GM23248 (cell line): Measurements from ENCODE around the gene MYO7B. TPM values are rescaled to one million over a fixed set of nuclear protein-coding genes. Genes with fewer than 3 reads are reported as not detected.

Source experiments
- DNase-seq: peaks from one replicate; pipeline ENCODE4 v3.0.0-alpha.2; 2015
- H2AFZ ChIP-seq: fragments of 200-600 bp; sonication (generic); 2 replicates; pipeline ENCODE4 v1.6.1; 2016; ENCODE audit warnings: antibody characterized with exemption
- H3F3A ChIP-seq: fragments of 200-600 bp; sonication (generic); 2 replicates; pipeline ENCODE4 v1.6.1; 2016; ENCODE audit warnings: mild to moderate bottlenecking, antibody characterized with exemption, mixed run types; ENCODE audit not compliant: insufficient read depth
- H3K27ac ChIP-seq: fragments of 200-600 bp; sonication (generic); 2 replicates; pipeline ENCODE4 v1.5.1; 2016; ENCODE audit warnings: mild to moderate bottlenecking
- H3K27me3 ChIP-seq: fragments of 200-600 bp; sonication (generic); replicated peaks from 2 replicates; pipeline ENCODE4 v1.6.1; 2016; ENCODE audit warnings: mild to moderate bottlenecking; ENCODE audit not compliant: insufficient read depth
- H3K36me3 ChIP-seq: fragments of 200-600 bp; sonication (generic); 2 replicates; pipeline ENCODE4 v1.6.1; 2016; ENCODE audit warnings: low read depth, mild to moderate bottlenecking
- H3K4me1 ChIP-seq: fragments of 200-600 bp; sonication (generic); 2 replicates; pipeline ENCODE4 v1.6.1; 2016; ENCODE audit warnings: mild to moderate bottlenecking; ENCODE audit not compliant: insufficient read depth
- H3K4me2 ChIP-seq: fragments of 200-600 bp; sonication (generic); one replicate; pipeline ENCODE4 v1.6.1; 2016; ENCODE audit warnings: mild to moderate bottlenecking; ENCODE audit not compliant: unreplicated experiment
- H3K4me3 ChIP-seq: fragments of 200-600 bp; sonication (generic); 2 replicates; pipeline ENCODE4 v1.5.1; 2016; ENCODE audit warnings: mild to moderate bottlenecking
- H3K79me2 ChIP-seq: fragments of 200-600 bp; sonication (generic); 2 replicates; pipeline ENCODE4 v1.6.1; 2016; ENCODE audit warnings: mild to moderate bottlenecking; ENCODE audit not compliant: insufficient read depth
- H3K9ac ChIP-seq: fragments of 200-600 bp; sonication (generic); 2 replicates; pipeline ENCODE4 v1.6.1; 2016; ENCODE audit warnings: mild to moderate bottlenecking
- H3K9me2 ChIP-seq: fragments of 200-600 bp; sonication (generic); 2 replicates; pipeline ENCODE4 v1.6.1; 2016; ENCODE audit warnings: mixed run types, mild to moderate bottlenecking, moderate library complexity; ENCODE audit not compliant: insufficient read depth
- H3K9me3 ChIP-seq: fragments of 200-600 bp; sonication (generic); one replicate; pipeline ENCODE4 v1.6.1; 2017; ENCODE audit warnings: low read depth
- H4K20me1 ChIP-seq: fragments of 200-600 bp; sonication (generic); 2 replicates; pipeline ENCODE4 v1.6.0; 2016; ENCODE audit not compliant: insufficient read depth
- EZH2 ChIP-seq: fragments of 200-600 bp; sonication (generic); IDR thresholded peaks from 2 replicates; pipeline ENCODE4 v1.6.1; 2018; ENCODE audit warnings: antibody characterized with exemption, mild to moderate bottlenecking; ENCODE audit not compliant: insufficient read depth, poor library complexity, severe bottlenecking
- EZH2phosphoT487 ChIP-seq: fragments of 200-600 bp; sonication (generic); IDR thresholded peaks from 2 replicates; pipeline ENCODE4 v1.6.1; 2018; ENCODE audit warnings: antibody characterized with exemption, moderate library complexity, mild to moderate bottlenecking, low read depth; ENCODE audit not compliant: insufficient read depth
- WGBS, 2 experiments: methylation state at CpG; one replicate each; pipeline ENCODE4 v1.1.6; 2015 to 2017; ENCODE audit warnings: low lambda C conversion rate in 2 of 2, low coverage in 1 of 2; ENCODE audit errors: missing lambda C conversion rate in 2 of 2; 5-methylcytosine and 5-hydroxymethylcytosine counted together
- in situ Hi-C: fragments of 300-500 bp; cut with MboI; formaldehyde crosslinking; loops from 2 replicates; pipeline ENCODE4 v1.15.0; 2020
- polyA plus RNA-seq: library from polyadenylated mRNA; unstranded; fragments of >200 nt; fragmentation: Nextera tagmentation; extraction: Ambion mirVana; gene quantifications from 2 replicates; pipeline ENCODE4 v1.2.1, GENCODE V29; 2016
- total RNA-seq: library from RNA; depleted of rRNA; stranded (reverse); fragments of >200 nt; shearing (Covaris generic); gene quantifications from 2 replicates; pipeline ENCODE4 v1.2.3, GENCODE V29; 2014

MYO7B gene
- total and polyA plus RNA-seq, 2 experiments from 2014 or later: not detected

GRCh38 chr2:127531221-127531648 lies 4.2 kb upstream of the MYO7B start:
- Histone ChIP-seq H3K9me3 (no peaks in the 10 kb centered on the region), H3K79me2 (no peaks in the 10 kb centered on the region), H4K20me1 (no peaks in the 10 kb centered on the region), H3K4me2 (no peak overlapping the region), H3K36me3 (no peaks in the 10 kb centered on the region), H2AFZ (no peak overlapping the region), H3F3A (no peaks in the 10 kb centered on the region), H3K9me2 (no peaks in the 10 kb centered on the region), H3K27ac (0 out of 2 replicates have a peak overlapping the region, but pooled peaks have one; percentile 6), H3K4me1 (peaks cover 17% of the 10 kb centered on the region; the same call in 1 of the 2 replicates), H3K9ac (no peak overlapping the region), H3K4me3 (no peak overlapping the region), H3K27me3 (no peaks in the 10 kb centered on the region)
- TF ChIP-seq EZH2phosphoT487: no peak
- no peak for TF ChIP-seq EZH2
- DNase-seq: peak; percentile 56
- in situ Hi-C loops: no loop called here
- WGBS, 2 experiments: 55 to 63% methylated on average over 4 of the region's 4 CpGs

- no peak overlapping the region for H2AFZ ChIP-seq
- no peaks in the 10 kb centered on the region for H3K27me3 ChIP-seq
- no peaks in the 10 kb centered on the region for H3F3A ChIP-seq
- TF ChIP-seq EZH2phosphoT487: no peak
- no peak for TF ChIP-seq EZH2
- in situ Hi-C loops: no loop called here
- no peaks in the 10 kb centered on the region for H3K36me3 ChIP-seq
- no peak overlapping the region for H3K27ac ChIP-seq
- H3K4me1 ChIP-seq: peaks cover 12% of the 10 kb centered on the region; the same call in 1 of the 2 replicates
- H4K20me1 ChIP-seq: no peaks in the 10 kb centered on the region
- H3K79me2 ChIP-seq: no peaks in the 10 kb centered on the region
- WGBS, 2 experiments: 92 to 94% methylated on average over 8 of the region's 8 CpGs
- H3K4me2 ChIP-seq: no peak overlapping the region
- H3K9me2 ChIP-seq: no peaks in the 10 kb centered on the region
- no peak for DNase-seq
- no peaks in the 10 kb centered on the region for H3K9me3 ChIP-seq
- H3K4me3 ChIP-seq: no peak overlapping the region
- no peak overlapping the region for H3K9ac ChIP-seq
These were observed 3.2 kb upstream of the MYO7B start for GRCh38 chr2:127532296-127532695.

GRCh38 chr2:127535918-127536317 lies 435 bp downstream of the MYO7B start:
- H3K36me3 ChIP-seq: no peaks in the 10 kb centered on the region
- no peaks in the 10 kb centered on the region for H3F3A ChIP-seq
- H3K4me1 ChIP-seq: 0 out of 2 replicates have a peak, but pooled peaks cover 7% of the 10 kb centered on the region
- H3K9me3 ChIP-seq: no peaks in the 10 kb centered on the region
- H3K79me2 ChIP-seq: no peaks in the 10 kb centered on the region
- WGBS, 2 experiments: 60 to 76% methylated on average over 6 of the region's 6 CpGs
- no peak overlapping the region for H2AFZ ChIP-seq
- no peak overlapping the region for H3K4me2 ChIP-seq
- DNase-seq: no peak
- no peak overlapping the region for H3K4me3 ChIP-seq
- peaks cover 9% of the 10 kb centered on the region; the same call in 1 of the 2 replicates for H3K27me3 ChIP-seq
- H4K20me1 ChIP-seq: no peaks in the 10 kb centered on the region
- in situ Hi-C loops: no loop called here
- no peak overlapping the region for H3K27ac ChIP-seq
- no peaks in the 10 kb centered on the region for H3K9me2 ChIP-seq
- TF ChIP-seq EZH2 (no peak), EZH2phosphoT487 (no peak)
- no peak overlapping the region for H3K9ac ChIP-seq

- H3K4me1 ChIP-seq: no peaks in the 10 kb centered on the region
- H3K9me2 ChIP-seq: no peaks in the 10 kb centered on the region
- no peak overlapping the region for H3K4me2 ChIP-seq
- no peaks in the 10 kb centered on the region for H3K36me3 ChIP-seq
- H2AFZ ChIP-seq: no peak overlapping the region
- no peak for TF ChIP-seq EZH2
- TF ChIP-seq EZH2phosphoT487: no peak
- H3K9ac ChIP-seq: no peak overlapping the region
- DNase-seq: no peak
- WGBS, 2 experiments: 64 to 66% methylated on average over 7 of the region's 7 CpGs
- H3K4me3 ChIP-seq: no peak overlapping the region
- in situ Hi-C loops: no loop called here
- H3K27ac ChIP-seq: no peak overlapping the region
- no peaks in the 10 kb centered on the region for H3F3A ChIP-seq
- peaks cover 9% of the 10 kb centered on the region; the same call in 1 of the 2 replicates for H3K27me3 ChIP-seq
- H3K79me2 ChIP-seq: no peaks in the 10 kb centered on the region
- H3K9me3 ChIP-seq: no peaks in the 10 kb centered on the region
- H4K20me1 ChIP-seq: no peaks in the 10 kb centered on the region
These were observed 1.4 kb downstream of the MYO7B start for GRCh38 chr2:127536707-127537541.
